ENCODE results near the gene CNKSR2.

DNA sequence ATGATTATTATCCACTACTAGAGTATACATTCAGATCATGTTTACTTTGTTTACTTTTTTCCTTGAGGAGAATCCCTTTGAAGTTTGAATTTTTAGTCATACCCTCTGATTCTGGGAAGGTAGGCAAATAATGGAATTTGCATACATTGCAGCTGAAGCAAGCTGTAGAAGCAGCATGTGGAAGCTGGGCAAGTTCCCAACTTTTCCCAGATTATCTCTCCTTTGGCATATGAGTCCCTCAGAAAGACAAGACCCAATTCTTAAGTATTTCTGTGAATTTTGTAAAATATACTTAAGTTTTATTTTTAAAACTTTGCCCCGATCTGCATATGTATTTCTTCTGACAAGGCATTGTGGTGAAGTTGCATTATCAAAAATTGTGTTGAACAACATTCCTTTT lies 94.9 kb downstream of the CNKSR2 start:
- TF ChIP-seq EP300 (IDR thresholded peaks at IDR 0.05): no peak
- no peak for TF ChIP-seq CTCF (IDR thresholded peaks at IDR 0.05)
- TF ChIP-seq POLR2A (IDR thresholded peaks at IDR 0.05): no peak

Data from ovary (tissue), 3 donors.